Fibroblast of mammary gland (primary cell): ENCODE data around the gene LINGO4.
A peak's percentile ranks its signal among the peaks of the same experiment; 100 is the strongest.
"Not testable (repeated sequence)": the region's sequence is repeated elsewhere in the genome, so short reads cannot be mapped to it uniquely, and the experiment has no call there.

Experiments used
- DNase-seq: peaks from one replicate; pipeline ENCODE4 v3.0.0-alpha.2; 2010; ENCODE audit warnings: low read depth
- H3K4me3 ChIP-seq: 2 replicates; pipeline ENCODE4 v1.5.1; 2011; ENCODE audit warnings: low read depth, mild to moderate bottlenecking, low read length, moderate library complexity; ENCODE audit not compliant: control insufficient read depth
- CTCF ChIP-seq: conservative IDR thresholded peaks from 2 replicates; pipeline ENCODE4 v1.5.1; 2011; ENCODE audit warnings: low read depth, low read length, inconsistent platforms; ENCODE audit not compliant: control insufficient read depth, insufficient read depth

LINGO4 gene

DNA sequence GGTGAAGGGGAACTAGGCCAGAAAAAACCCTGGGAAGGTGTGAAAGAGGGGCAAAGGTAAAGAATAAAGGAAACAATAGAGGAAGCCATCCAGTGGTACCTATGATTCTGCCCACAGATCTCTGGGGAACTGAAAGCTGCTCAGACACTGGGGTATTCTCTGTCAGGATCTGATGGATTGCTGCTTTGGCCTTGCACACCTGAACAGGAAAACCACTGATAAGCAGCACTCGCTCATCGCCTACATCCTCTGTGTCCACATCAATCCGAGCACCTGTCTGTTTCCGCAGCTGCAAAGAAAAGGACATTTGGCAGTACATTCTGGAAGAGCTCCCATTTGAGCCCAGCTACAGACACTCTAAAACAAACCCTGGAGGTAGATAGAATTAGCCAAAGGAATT lies 25.4 kb downstream of the LINGO4 start:
- no peak for DNase-seq
- no peak overlapping the region for H3K4me3 ChIP-seq
- no peak for TF ChIP-seq CTCF

DNA sequence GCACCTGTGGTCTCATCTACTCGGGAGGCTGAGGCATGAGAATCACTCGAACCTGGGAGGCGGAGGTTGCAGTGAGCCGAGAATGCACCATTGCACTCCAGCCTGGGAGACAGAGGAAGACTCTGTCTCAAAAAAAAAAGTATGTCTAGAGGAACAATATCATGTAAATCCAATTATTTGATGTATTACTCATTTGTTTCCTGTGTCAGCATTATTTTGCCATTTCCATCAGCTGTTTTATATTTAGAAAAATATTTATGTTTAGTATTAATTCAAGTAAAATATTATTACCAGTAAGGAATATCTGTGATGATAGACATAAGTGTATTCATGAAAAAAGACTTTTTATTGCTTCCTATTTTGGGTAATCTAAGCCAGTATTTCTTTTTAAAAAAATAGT lies 27.9 kb downstream of the LINGO4 start:
- TF ChIP-seq CTCF = no peak
- no peak overlapping the region for H3K4me3 ChIP-seq
- no peak for DNase-seq

DNA sequence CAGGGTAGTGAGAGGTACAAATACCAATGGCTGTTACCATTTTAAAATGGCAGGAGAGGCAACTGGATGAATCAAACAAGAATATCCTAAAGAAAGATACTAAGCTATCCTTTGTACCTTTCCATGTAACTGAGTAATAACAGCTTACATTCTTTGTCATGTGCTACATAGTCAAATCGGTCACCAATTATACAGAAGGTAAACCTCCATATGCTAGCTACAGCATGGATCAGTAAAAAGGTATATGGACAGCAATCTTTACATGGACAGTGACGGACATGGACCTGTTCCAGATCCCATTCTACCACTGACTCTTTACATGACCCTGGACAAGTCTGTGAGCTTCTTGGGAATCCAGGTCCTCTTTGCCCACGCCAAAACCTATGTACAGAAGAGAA lies 28.6 kb downstream of the LINGO4 start:
- no peak for TF ChIP-seq CTCF
- no peak for DNase-seq
- no peak overlapping the region for H3K4me3 ChIP-seq

DNA sequence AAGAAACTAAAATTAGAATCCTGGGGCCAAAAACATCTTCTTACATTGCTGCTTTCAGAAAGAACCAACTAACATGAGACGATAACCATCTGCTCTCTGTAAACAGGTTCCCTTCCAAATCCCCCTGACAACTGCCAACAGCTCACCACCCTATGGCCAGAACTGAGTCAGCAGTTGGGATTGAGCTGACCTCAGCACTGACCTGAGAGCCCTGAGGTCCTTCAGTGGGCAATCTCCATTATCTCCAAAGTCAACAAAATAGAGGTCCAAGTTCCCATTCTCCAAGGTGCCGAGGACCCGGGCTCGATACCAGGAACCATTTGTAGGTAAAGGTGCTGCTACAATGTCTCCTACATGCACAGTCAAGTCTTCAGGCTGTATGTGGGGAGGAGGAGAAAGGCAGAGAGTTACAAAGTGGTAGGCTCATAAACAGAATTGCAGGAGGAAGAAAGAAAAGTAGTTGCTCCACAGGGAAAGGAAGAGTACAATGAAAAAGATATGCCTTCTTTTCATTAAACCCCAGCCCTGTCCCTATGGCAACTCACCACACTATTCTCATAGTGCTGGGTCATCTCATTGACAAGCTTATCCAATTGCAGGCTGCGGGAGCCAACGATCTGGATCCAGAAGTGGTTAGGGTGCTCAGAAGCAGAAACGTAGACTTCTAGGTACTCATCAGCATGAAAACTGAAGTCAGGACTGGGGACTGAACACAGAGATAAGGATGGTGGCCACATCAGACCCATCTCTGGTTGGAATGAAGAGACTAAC lies 29.1 kb downstream of the LINGO4 start:
- no peak overlapping the region for H3K4me3 ChIP-seq
- DNase-seq = no peak
- TF ChIP-seq CTCF = no peak

DNA sequence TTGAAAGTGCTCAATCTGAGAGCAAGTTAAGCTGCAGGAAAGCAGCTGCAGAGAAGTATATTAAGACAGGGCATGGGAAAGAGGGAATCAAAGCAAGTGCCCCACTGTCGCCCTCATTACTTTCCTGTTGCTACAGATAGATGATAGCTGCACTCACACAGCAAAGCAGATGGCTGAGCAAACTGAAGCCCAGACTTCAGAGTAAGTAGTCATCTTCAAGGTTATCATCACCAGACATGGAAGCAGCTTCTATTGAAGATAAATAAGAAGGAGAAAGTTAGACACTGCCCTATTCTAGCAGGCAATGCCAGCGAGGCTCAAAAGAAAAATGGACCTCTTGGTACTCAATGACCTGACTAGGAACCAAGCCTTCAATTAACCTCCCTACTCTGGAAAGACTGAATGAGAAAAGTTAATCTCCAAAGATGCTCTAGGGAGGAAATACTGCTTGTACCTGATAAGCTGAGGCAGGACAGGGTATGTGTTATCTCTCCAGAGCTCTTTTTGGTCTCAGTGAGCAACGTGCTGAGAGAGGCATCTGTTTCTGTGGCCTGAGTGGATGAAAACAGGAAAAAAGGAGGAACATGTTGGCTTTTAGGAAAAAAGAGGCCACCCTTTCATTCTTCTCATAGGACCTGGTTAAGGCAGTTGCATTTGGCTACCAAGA lies 30.8 kb downstream of the LINGO4 start:
- DNase-seq = no peak
- no peak overlapping the region for H3K4me3 ChIP-seq
- no peak for TF ChIP-seq CTCF

DNA sequence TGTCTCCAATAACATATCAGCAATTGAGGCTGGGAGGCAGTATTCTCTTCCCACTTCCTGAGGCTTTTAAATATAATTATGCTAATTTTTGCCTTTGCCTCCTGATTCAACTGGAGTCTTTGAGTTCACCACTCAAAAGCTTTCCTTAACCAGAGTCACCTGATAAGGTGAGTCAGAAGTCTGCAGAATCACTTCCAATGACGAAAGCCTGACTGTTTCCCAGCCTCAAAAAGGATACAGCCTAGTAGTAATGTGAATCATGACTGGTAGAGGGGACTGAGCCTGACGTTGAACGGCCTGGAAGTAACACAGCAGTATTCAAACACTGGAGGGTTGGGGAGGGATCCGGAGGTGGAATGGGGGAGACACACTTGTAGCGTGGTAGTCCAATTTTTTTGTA lies 31.5 kb downstream of the LINGO4 start:
- no peak for TF ChIP-seq CTCF
- no peak overlapping the region for H3K4me3 ChIP-seq
- DNase-seq = peak; percentile 65

DNA sequence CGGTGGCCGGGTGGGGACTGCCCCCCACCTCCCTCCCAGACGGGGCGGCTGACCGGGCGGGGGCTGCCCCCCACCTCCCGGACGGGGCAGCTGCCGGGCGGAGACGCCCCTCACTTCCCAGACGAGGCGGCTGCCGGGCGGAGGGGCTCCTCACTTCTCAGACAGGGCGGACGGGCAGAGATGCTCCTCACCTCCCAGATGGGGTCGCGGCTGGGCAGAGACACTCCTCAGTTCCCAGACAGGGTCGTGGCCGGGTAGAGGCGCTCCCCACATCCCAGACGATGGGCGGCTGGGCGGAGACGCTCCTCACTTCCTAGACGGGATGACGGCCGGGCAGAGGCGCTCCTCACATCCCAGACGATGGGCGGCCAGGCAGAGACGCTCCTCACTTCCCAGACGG lies 35.9 kb downstream of the LINGO4 start:
- not testable (repeated sequence) for H3K4me3 ChIP-seq, DNase-seq

- not testable (repeated sequence) for DNase-seq, H3K4me3 ChIP-seq
These were observed 36.7 kb downstream of the LINGO4 start for GRCh38 chr1:151768351-151769066.
